ENCODE measurements around the gene HPS5. TPM values are rescaled to one million over a fixed set of nuclear protein-coding genes. Genes with fewer than 3 reads are reported as not detected.

HPS5 gene
- total and polyA plus RNA-seq, 2 of the 13 experiments (the other 11 are each of a cell fraction or from before 2014, with no cell fraction given) = 6.6 to 25.5 TPM

- TF ChIP-seq NPAS2 (CRISPR knock-in tag; IDR thresholded peaks at IDR 0.05; ENCODE audit: borderline replicate concordance) = no peak
- TF ChIP-seq ZNF232 (CRISPR knock-in tag; IDR thresholded peaks at IDR 0.05; ENCODE audit: borderline replicate concordance) = no peak
- TF ChIP-seq SATB2 (CRISPR knock-in tag; IDR thresholded peaks at IDR 0.05) = no peak
- no peak for TF ChIP-seq ZNF350 (CRISPR knock-in tag; IDR thresholded peaks at IDR 0.05; ENCODE audit: borderline replicate concordance, low read depth)
- TF ChIP-seq PPARG (CRISPR knock-in tag; conservative IDR thresholded peaks at IDR 0.05) = no peak
- no peak for TF ChIP-seq BATF2 (CRISPR knock-in tag; IDR thresholded peaks at IDR 0.05)
- no peak for TF ChIP-seq ZNF33A (CRISPR knock-in tag; IDR thresholded peaks at IDR 0.05; ENCODE audit: borderline replicate concordance)
- TF ChIP-seq CREB1 (IDR thresholded peaks at IDR 0.05) = no peak
- TF ChIP-seq CREB1 (CRISPR knock-in tag; IDR thresholded peaks at IDR 0.05) = no peak
- no peak for TF ChIP-seq DR1 (CRISPR knock-in tag; IDR thresholded peaks at IDR 0.05)
- TF ChIP-seq KLF15 (CRISPR knock-in tag; IDR thresholded peaks at IDR 0.05; ENCODE audit: borderline replicate concordance) = no peak
- no peak for TF ChIP-seq CBX5 (CRISPR knock-in tag; IDR thresholded peaks at IDR 0.05; ENCODE audit: borderline replicate concordance)
- TF ChIP-seq LRRFIP1 (CRISPR knock-in tag; conservative IDR thresholded peaks at IDR 0.05) = no peak
- TF ChIP-seq ZFP36L1 (CRISPR knock-in tag; IDR thresholded peaks at IDR 0.05) = no peak
- no peak for TF ChIP-seq KDM2A (CRISPR knock-in tag; IDR thresholded peaks at IDR 0.05; ENCODE audit: borderline replicate concordance, low read depth)
- TF ChIP-seq DRAP1 (CRISPR knock-in tag; IDR thresholded peaks at IDR 0.05) = no peak
- no peak for TF ChIP-seq ZKSCAN1 (IDR thresholded peaks at IDR 0.05; ENCODE audit: low read length)
- no peak for TF ChIP-seq ZNF75D (CRISPR knock-in tag; IDR thresholded peaks at IDR 0.05; ENCODE audit: borderline replicate concordance)
- no peak for TF ChIP-seq ZNF367 (CRISPR knock-in tag; IDR thresholded peaks at IDR 0.05; ENCODE audit: borderline replicate concordance)
- TF ChIP-seq ATF7-NPFF (CRISPR knock-in tag; IDR thresholded peaks at IDR 0.05; ENCODE audit: low read depth) = no peak
- FAIRE-seq (no peak), DNase-seq (ENCODE audit: low spot score) (no peak), ATAC-seq (no peak)
- intact Hi-C loops (cut with micrococcal nuclease; ENCODE audit: unreplicated experiment) = no loop called here
- in situ Hi-C loops (cut with HindIII; ENCODE audit: extremely low pct_ligation_motif_present, low pct_unique_long_range_greater_than_20kb) = no loop called here
- Histone ChIP-seq H2AFZ (ENCODE audit: low read length) (no peak overlapping the region), H3K9me3 (ENCODE audit: low read length) (no peaks in the 10 kb centered on the region), H3K27me3 (ENCODE audit: control insufficient read depth in 1 of 2, insufficient read depth in 2 of 2, low read length in 2 of 2) (no peaks in the 10 kb centered on the region), H3K4me2 (ENCODE audit: low read depth, low read length) (no peak overlapping the region), H4K20me1 (ENCODE audit: insufficient read depth, low read length) (no peaks in the 10 kb centered on the region), H3K27ac (ENCODE audit: extremely low read length, insufficient read depth, low read length) (no peak overlapping the region), H3K4me3 (replicated peaks in 1 of 3; ENCODE audit: insufficient read depth in 1 of 3, low read depth in 2 of 3, low read length in 3 of 3) (no peak overlapping the region), H3K9ac (ENCODE audit: insufficient read depth, low read depth, low read length) (no peak overlapping the region), H3K79me2 (ENCODE audit: insufficient read depth, low read length) (no peaks in the 10 kb centered on the region), H3K36me3 (replicated peaks in 1 of 2; ENCODE audit: control insufficient read depth in 1 of 2, insufficient read depth in 2 of 2, low read length in 2 of 2) (peaks cover 5 to 32% of the 10 kb centered on the region in 2 experiments; a peak in 4 of 5 replicates), H3K4me1 (ENCODE audit: insufficient read depth, low read length) (no peaks in the 10 kb centered on the region)
- CTCF ChIA-PET (ENCODE audit: low intra/inter-chr PET ratio, low total read pairs) = no interaction called here
- TSS peak; percentile 23 for BruUV-seq (replicated peaks)
- 97% methylated on average over 5 of the region's 5 CpGs for WGBS (ENCODE audit: low lambda C conversion rate)
- POLR2A ChIA-PET = no interaction called here
These were observed 25.7 kb upstream of the HPS5 start for GRCh38 chr11:18347471-18348125.
